ENCODE results near the gene WBP2. TPM values are rescaled to one million over a fixed set of nuclear protein-coding genes. Genes with fewer than 3 reads are reported as not detected.
A peak's percentile ranks its signal among the peaks of the same experiment; 100 is the strongest.

Gene WBP2
- total RNA-seq, 1 donor, result 26.8 TPM

- no peak for DNase-seq (ENCODE audit: low read depth)
- peak; percentile 12 for TF ChIP-seq CTCF (IDR thresholded peaks at IDR 0.05; ENCODE audit: insufficient read depth, low read depth, low read length)
- peak overlapping the region; percentile 66 for H3K4me3 ChIP-seq (ENCODE audit: low read depth, low read length)
Observed at GRCh38 chr17:75876190-75876937, 21.2 kb upstream of the WBP2 start.

DNA sequence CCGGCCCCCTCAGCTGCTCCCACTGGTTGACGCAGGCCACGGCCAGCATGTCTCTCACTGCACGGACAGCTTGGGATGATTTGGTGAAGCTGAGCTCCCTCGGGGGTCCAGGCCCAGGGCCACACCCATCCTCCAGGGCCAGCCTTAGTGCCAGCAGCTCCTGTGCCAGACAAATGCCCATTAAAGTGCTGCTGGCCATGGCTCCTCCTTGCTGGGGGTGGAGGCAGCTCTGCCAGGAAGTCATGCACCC lies 20.7 kb upstream of the WBP2 start:
- DNase-seq (ENCODE audit: low read depth), result no peak
- H3K4me3 ChIP-seq (ENCODE audit: low read depth, low read length), result no peak overlapping the region
- no peak for TF ChIP-seq CTCF (IDR thresholded peaks at IDR 0.05; ENCODE audit: insufficient read depth, low read depth, low read length)

GRCh38 chr17:75875182-75875939 lies 20.2 kb upstream of the WBP2 start:
- H3K4me3 ChIP-seq (ENCODE audit: low read depth, low read length), result no peak overlapping the region
- TF ChIP-seq CTCF (IDR thresholded peaks at IDR 0.05; ENCODE audit: insufficient read depth, low read depth, low read length), result no peak
- DNase-seq (ENCODE audit: low read depth), result no peak

- TF ChIP-seq CTCF (IDR thresholded peaks at IDR 0.05; ENCODE audit: insufficient read depth, low read depth, low read length), result no peak
- DNase-seq (ENCODE audit: low read depth), result no peak
Observed at GRCh38 chr17:75874323-75875181, 19.4 kb upstream of the WBP2 start.

DNA sequence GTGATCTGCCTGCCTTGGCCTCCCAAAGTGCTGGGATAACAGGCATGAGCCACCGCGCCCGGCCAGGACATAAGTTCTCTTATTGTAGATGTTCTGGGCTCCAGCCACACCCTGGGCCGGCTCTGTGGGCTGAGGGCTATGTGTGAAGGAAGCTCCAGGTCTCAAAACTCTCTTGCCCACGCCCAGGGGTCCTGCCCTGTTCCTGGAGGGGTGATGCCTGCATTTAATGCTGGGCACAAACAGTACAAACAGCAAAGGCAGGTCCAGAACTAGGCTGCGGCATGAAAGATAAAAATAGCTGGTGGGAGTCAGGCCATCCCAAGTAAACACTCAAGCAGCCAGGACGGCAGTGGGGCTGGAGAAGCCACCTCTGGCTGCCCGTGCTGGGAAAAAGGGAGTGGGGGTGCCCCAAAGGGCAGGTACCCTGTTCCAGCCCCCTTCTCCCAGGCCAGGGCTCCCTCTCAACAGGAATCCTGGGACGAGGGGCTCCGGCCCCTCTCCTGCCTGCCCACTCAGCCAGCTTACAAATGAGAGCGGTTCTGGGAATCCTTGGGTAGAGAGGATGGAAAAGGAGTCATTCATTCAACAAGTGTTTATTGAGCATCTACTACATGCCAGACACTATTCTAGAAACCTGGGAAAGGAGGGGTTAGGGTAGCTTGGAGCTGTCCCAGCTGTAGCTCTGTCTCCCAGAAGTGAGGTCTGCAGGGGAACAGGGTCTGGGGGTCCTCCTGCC lies 18.6 kb upstream of the WBP2 start:
- DNase-seq (ENCODE audit: low read depth), result no peak
- TF ChIP-seq CTCF (IDR thresholded peaks at IDR 0.05; ENCODE audit: insufficient read depth, low read depth, low read length), result no peak
- H3K4me3 ChIP-seq (ENCODE audit: low read depth, low read length), result no peak overlapping the region

More at GRCh38 chr17:75874323-75875181, 19.4 kb upstream of the WBP2 start:
- no peak overlapping the region for H3K4me3 ChIP-seq (ENCODE audit: low read depth, low read length)

Data from fibroblast of villous mesenchyme (primary cell).